ENCODE measurements around the gene ECI1. TPM values are rescaled to one million over a fixed set of nuclear protein-coding genes. Genes with fewer than 3 reads are reported as not detected.
A peak's percentile ranks its signal among the peaks of the same experiment; 100 is the strongest.
"Not testable (repeated sequence)": the region's sequence is repeated elsewhere in the genome, so short reads cannot be mapped to it uniquely, and the experiment has no call there.

The ECI1 gene
- total RNA-seq, 1 experiment from 2014 or later = 157 TPM

DNA sequence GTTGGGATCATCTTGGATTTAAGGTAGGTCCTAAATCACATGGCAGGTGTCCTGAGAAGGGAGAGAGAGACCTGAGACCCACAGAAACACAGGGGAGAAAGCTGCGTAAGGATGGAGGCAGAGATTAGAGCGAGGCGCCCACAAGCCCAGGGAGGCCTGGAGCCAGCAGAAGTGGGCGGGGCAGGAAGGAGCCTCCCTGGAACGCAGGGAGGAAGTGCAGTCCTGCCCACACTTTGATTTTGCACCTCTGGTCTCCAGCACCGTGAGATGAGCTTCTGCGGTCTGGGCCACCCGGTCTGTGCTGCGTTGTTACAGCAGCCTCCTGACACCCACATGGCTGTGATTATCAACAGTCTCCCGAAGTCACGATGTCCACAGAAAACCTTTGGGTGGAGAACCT lies 8.8 kb downstream of the ECI1 start:
- Histone ChIP-seq H3K4me1 (no peaks in the 10 kb centered on the region), H3K9me3 (no peaks in the 10 kb centered on the region), H3K36me3 (ENCODE audit: control insufficient read depth, insufficient read depth, low read length) (no peaks in the 10 kb centered on the region; the same call in none of the 2 replicates), H3K27me3 (replicated peaks; ENCODE audit: control insufficient read depth, insufficient read depth, low read length) (no peaks in the 10 kb centered on the region), H3K4me3 (ENCODE audit: low read depth, low read length) (no peak overlapping the region)
- H3K36me3 Mint-ChIP-seq (ENCODE audit: insufficient read depth, unreplicated experiment) = peaks cover 64% of the 10 kb centered on the region
- H3K27me3 Mint-ChIP-seq (ENCODE audit: insufficient read depth, unreplicated experiment) = no peaks in the 10 kb centered on the region
- TF ChIP-seq, protein P1, sequence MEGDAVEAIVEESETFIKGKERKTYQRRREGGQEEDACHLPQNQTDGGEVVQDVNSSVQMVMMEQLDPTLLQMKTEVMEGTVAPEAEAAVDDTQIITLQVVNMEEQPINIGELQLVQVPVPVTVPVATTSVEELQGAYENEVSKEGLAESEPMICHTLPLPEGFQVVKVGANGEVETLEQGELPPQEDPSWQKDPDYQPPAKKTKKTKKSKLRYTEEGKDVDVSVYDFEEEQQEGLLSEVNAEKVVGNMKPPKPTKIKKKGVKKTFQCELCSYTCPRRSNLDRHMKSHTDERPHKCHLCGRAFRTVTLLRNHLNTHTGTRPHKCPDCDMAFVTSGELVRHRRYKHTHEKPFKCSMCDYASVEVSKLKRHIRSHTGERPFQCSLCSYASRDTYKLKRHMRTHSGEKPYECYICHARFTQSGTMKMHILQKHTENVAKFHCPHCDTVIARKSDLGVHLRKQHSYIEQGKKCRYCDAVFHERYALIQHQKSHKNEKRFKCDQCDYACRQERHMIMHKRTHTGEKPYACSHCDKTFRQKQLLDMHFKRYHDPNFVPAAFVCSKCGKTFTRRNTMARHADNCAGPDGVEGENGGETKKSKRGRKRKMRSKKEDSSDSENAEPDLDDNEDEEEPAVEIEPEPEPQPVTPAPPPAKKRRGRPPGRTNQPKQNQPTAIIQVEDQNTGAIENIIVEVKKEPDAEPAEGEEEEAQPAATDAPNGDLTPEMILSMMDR (IDR thresholded peaks at IDR 0.05; ENCODE audit: insufficient read depth in 1 of 2, low read depth in 1 of 2, low read length in 1 of 2, severe bottlenecking in 1 of 2, unreplicated experiment in 1 of 2) = no peak
- no peak overlapping the region for H3K4me3 Mint-ChIP-seq (ENCODE audit: unreplicated experiment)
- intact Hi-C loops (cut with micrococcal nuclease; ENCODE audit: unreplicated experiment) = no loop called here
- CTCF ChIA-PET = no interaction called here
- H3K27ac Mint-ChIP-seq (ENCODE audit: unreplicated experiment) = no peak overlapping the region
- POLR2A ChIA-PET = no interaction called here
- BruUV-seq (replicated peaks) = no TSS peak
- no peaks in the 10 kb centered on the region for H3K4me1 Mint-ChIP-seq (ENCODE audit: low read depth, unreplicated experiment)
- DNase-seq = no peak
- H3K9me3 Mint-ChIP-seq (ENCODE audit: unreplicated experiment) = no peaks in the 10 kb centered on the region

DNA sequence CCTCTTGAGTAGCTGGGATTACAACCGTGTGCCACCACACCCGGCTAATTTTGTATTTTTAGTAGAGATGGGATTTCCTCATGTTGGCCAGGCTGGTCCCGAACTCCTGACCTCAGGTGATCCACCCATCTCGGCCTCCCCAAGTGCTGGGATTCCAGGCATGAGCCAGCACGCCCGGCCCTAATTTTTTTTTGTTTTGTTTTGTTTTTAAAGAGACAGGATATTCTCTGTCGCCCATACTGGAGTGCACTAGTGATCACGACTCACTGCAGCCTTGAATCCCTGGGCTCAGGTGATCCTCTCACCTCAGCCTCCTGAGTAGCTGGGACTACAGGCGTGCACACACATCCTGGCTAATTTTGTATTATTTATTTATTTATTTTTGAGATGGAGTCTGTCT lies 11.1 kb downstream of the ECI1 start:
- intact Hi-C loops (cut with micrococcal nuclease; ENCODE audit: unreplicated experiment); H3K27me3 Mint-ChIP-seq (ENCODE audit: insufficient read depth, unreplicated experiment); CTCF ChIA-PET; H3K4me3 Mint-ChIP-seq (ENCODE audit: unreplicated experiment); H3K27me3 ChIP-seq (replicated peaks; ENCODE audit: control insufficient read depth, insufficient read depth, low read length); H3K27ac Mint-ChIP-seq (ENCODE audit: unreplicated experiment); H3K4me1 Mint-ChIP-seq (ENCODE audit: low read depth, unreplicated experiment); H3K9me3 Mint-ChIP-seq (ENCODE audit: unreplicated experiment); H3K4me3 ChIP-seq (ENCODE audit: low read depth, low read length); DNase-seq; H3K4me1 ChIP-seq; POLR2A ChIA-PET; H3K9me3 ChIP-seq; H3K36me3 ChIP-seq (ENCODE audit: control insufficient read depth, insufficient read depth, low read length); BruUV-seq (replicated peaks): not testable (repeated sequence)
- H3K36me3 Mint-ChIP-seq (ENCODE audit: insufficient read depth, unreplicated experiment) = peaks cover 71% of the 10 kb centered on the region

DNA sequence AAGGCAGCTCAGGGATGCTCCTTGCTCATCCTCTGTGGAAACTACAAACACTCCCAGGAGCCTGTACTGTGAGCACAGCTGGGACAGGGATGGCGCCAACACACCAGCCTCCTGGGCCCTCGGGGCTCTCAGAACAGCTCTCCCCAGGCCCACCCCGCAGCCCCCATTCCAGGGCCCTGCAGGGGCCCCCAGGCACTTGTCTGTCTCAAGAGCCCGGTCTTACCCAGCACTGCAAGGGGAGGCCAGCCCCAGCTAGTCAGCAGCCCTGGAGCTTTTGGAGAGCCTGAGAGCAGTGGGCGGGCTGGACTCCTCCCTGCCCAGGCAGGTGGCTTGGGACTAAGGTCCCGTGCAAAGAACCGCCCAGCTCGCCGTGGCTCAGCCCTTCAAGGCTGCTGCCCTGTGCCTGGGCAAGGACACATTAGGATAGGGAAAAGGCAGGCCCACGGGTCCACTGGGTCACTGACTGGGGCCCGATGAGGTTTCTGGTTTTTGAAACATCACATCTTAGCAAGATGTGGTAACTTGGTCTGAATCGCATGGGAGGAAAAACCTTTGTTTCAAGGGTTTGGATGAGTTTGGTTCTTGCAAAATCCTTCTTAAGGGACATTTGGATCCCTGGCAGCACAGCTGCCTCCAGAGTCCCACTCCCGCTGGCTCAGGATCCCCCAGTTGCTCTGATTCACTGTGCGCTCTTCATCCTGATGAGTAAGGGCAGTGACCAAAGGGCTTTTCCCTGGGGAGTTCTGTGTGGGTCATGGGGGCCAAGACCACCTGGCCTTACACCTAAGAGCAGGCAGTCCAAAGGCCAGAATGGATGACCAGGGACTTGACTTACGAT lies 12.3 kb downstream of the ECI1 start:
- intact Hi-C loops (cut with micrococcal nuclease; ENCODE audit: unreplicated experiment) = no loop called here
- Histone ChIP-seq H3K4me1 (peaks cover 8% of the 10 kb centered on the region; the same call in 1 of the 2 replicates), H3K4me3 (ENCODE audit: low read depth, low read length) (no peak overlapping the region), H3K27me3 (replicated peaks; ENCODE audit: control insufficient read depth, insufficient read depth, low read length) (no peaks in the 10 kb centered on the region), H3K9me3 (no peaks in the 10 kb centered on the region), H3K36me3 (ENCODE audit: control insufficient read depth, insufficient read depth, low read length) (no peaks in the 10 kb centered on the region; the same call in 1 of the 2 replicates)
- no peak overlapping the region for H3K27ac Mint-ChIP-seq (ENCODE audit: unreplicated experiment)
- no peaks in the 10 kb centered on the region for H3K9me3 Mint-ChIP-seq (ENCODE audit: unreplicated experiment)
- peaks cover 69% of the 10 kb centered on the region for H3K36me3 Mint-ChIP-seq (ENCODE audit: insufficient read depth, unreplicated experiment)
- no peak overlapping the region for H3K4me3 Mint-ChIP-seq (ENCODE audit: unreplicated experiment)
- BruUV-seq (replicated peaks) = no TSS peak
- H3K4me1 Mint-ChIP-seq (ENCODE audit: low read depth, unreplicated experiment) = no peaks in the 10 kb centered on the region
- TF ChIP-seq, protein P1 (IDR thresholded peaks at IDR 0.05; ENCODE audit: insufficient read depth in 1 of 2, low read depth in 1 of 2, low read length in 1 of 2, severe bottlenecking in 1 of 2, unreplicated experiment in 1 of 2) = no peak
- ChIA-PET CTCF (interaction anchor here (0.9 to 1.0 kb wide), 2 partner anchors 13 to 44 kb away, joined by 3 read pairs; no protein-coding TSS in a partner anchor), POLR2A (interaction anchor here (0.8 kb wide), 1 partner anchor 25 kb away, joined by 3 read pairs; the partner anchor contains the start of gene PGP)
- no peaks in the 10 kb centered on the region for H3K27me3 Mint-ChIP-seq (ENCODE audit: insufficient read depth, unreplicated experiment)
- peak in 1 of 2 experiments; percentile 32 for DNase-seq
